Fibroblast of lung (primary cell): ENCODE data around the gene GHR.

ENCODE experiments used
- EZH2 ChIP-seq: IDR thresholded peaks from 2 replicates; pipeline ENCODE4 v1.5.1; 2012; ENCODE audit warnings: low read length, control low read depth, mild to moderate bottlenecking; ENCODE audit errors: missing control alignments
- TF ChIP-seq, protein P1 (sequence below), 2 donors: IDR thresholded peaks in 1 of 2; conservative IDR thresholded peaks in 1 of 2; 1 replicate in 1 of 2; 2 replicates in 1 of 2; pipeline ENCODE4 v1.5.1; 2011 to 2012; ENCODE audit warnings: low read length in 2 of 2, control low read depth in 1 of 2, inconsistent platforms in 1 of 2, low read depth in 1 of 2, mild to moderate bottlenecking in 1 of 2

GRCh38 chr5:42436051-42436450 lies 12.8 kb downstream of the GHR start:
- TF ChIP-seq, protein P1, sequence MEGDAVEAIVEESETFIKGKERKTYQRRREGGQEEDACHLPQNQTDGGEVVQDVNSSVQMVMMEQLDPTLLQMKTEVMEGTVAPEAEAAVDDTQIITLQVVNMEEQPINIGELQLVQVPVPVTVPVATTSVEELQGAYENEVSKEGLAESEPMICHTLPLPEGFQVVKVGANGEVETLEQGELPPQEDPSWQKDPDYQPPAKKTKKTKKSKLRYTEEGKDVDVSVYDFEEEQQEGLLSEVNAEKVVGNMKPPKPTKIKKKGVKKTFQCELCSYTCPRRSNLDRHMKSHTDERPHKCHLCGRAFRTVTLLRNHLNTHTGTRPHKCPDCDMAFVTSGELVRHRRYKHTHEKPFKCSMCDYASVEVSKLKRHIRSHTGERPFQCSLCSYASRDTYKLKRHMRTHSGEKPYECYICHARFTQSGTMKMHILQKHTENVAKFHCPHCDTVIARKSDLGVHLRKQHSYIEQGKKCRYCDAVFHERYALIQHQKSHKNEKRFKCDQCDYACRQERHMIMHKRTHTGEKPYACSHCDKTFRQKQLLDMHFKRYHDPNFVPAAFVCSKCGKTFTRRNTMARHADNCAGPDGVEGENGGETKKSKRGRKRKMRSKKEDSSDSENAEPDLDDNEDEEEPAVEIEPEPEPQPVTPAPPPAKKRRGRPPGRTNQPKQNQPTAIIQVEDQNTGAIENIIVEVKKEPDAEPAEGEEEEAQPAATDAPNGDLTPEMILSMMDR (conservative IDR thresholded peaks at IDR 0.05 in 1 of 2, IDR thresholded peaks at IDR 0.05 in 1 of 2; ENCODE audit: low read depth in 1 of 2, low read length in 2 of 2), result no peak
- TF ChIP-seq EZH2, result no peak
